GM13976 (cell line): Measurements from ENCODE around the gene KLHL6.
"Not testable (repeated sequence)": the region's sequence is repeated elsewhere in the genome, so short reads cannot be mapped to it uniquely, and the experiment has no call there.

Experiments used
- DNase-seq: peaks from one replicate; pipeline ENCODE4 v3.0.0; 2012; ENCODE audit warnings: low spot score
- in situ Hi-C: fragments of 300-500 bp; cut with MboI; formaldehyde crosslinking; loops from one replicate; pipeline ENCODE4 v1.12.0; 2022; ENCODE audit warnings: low sequenced_read_pairs, mixed read lengths, inconsistent platforms; ENCODE audit not compliant: unreplicated experiment
- TF ChIP-seq, protein P1 (sequence below): IDR thresholded peaks from 2 replicates; pipeline ENCODE4 v1.5.1; 2012; ENCODE audit warnings: borderline replicate concordance, mild to moderate bottlenecking; ENCODE audit not compliant: insufficient read depth; ENCODE audit errors: extremely low read depth, missing control alignments, control extremely low read depth

KLHL6 gene

GRCh38 chr3:183534249-183534648, 21.3 kb downstream of the KLHL6 start:
- TF ChIP-seq, protein P1, sequence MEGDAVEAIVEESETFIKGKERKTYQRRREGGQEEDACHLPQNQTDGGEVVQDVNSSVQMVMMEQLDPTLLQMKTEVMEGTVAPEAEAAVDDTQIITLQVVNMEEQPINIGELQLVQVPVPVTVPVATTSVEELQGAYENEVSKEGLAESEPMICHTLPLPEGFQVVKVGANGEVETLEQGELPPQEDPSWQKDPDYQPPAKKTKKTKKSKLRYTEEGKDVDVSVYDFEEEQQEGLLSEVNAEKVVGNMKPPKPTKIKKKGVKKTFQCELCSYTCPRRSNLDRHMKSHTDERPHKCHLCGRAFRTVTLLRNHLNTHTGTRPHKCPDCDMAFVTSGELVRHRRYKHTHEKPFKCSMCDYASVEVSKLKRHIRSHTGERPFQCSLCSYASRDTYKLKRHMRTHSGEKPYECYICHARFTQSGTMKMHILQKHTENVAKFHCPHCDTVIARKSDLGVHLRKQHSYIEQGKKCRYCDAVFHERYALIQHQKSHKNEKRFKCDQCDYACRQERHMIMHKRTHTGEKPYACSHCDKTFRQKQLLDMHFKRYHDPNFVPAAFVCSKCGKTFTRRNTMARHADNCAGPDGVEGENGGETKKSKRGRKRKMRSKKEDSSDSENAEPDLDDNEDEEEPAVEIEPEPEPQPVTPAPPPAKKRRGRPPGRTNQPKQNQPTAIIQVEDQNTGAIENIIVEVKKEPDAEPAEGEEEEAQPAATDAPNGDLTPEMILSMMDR, result no peak
- in situ Hi-C loops, result no loop called here
- DNase-seq, result no peak

GRCh38 chr3:183533412-183534132, 21.9 kb downstream of the KLHL6 start:
- in situ Hi-C loops, result no loop called here
- TF ChIP-seq, protein P1, result no peak
- peak; percentile 60 for DNase-seq

DNA sequence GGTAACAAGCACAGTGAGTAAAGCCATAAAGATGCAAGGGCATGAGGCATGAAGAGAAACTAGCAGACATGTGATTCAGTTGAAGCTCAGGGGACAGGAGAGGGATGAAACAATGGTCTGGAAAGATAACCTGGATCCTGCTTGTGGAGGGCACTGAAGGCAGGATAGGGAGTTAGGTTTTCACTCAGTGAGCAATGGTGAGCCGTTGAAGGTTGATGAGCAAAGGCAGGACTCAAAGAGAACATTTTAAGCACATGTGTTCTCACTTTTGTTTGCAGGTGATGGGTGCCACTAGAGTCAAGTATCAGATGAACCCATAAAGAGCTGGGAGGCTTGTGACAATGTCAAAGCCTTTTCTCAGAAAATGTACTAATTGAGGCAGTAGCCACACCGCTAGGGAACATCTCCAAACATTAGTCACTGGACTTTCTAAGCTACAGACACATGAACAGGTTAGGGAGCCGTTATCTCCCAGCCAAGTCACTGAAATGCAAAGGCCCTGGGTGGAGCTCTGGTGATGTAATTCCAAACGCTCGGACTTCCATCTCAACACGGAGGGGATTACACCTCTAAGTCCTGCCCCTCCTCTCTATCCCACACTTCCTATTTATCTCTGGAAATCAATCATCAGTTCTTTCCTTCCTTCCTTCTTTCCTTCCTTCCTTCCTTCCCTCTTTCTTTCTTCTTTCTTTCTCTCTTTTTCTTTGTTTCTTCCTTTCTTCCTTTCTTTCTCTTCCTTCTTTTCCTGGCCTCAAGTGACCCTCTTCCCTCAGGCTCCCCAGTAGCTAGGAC, 22.7 kb downstream of the KLHL6 start:
- in situ Hi-C loops, result no loop called here
- TF ChIP-seq, protein P1, result no peak
- DNase-seq, result no peak

GRCh38 chr3:183529717-183530116, 25.8 kb downstream of the KLHL6 start:
- in situ Hi-C loops, result no loop called here

DNA sequence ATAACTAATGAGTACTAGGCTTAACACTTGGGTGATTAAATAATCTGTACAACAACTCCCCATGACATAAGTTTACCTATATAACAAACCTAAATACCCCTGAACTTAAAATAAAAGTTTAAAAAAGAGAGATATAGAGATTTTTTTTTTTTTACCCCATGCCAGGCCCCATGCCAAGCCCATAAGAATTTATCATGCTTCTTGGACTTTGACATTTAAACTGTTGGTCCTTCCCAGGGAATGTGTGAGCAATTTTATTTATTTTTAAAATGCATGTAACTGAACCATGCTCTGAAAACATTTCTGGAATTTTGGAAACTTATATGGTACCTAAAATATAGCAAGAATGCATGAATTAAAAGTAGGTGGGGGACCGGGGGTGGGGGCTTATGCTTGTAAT, 26.3 kb downstream of the KLHL6 start:
- in situ Hi-C loops, result no loop called here
- DNase-seq, result no peak
- TF ChIP-seq, protein P1, result no peak

More at GRCh38 chr3:183529717-183530116, 25.8 kb downstream of the KLHL6 start:
- TF ChIP-seq, protein P1, result no peak
- DNase-seq, result no peak

GRCh38 chr3:183528758-183529157, 26.7 kb downstream of the KLHL6 start:
- DNase-seq, in situ Hi-C loops: not testable (repeated sequence)
